SK-MEL-5 (cell line): Measurements from ENCODE around the gene MRPS27. TPM values are rescaled to one million over a fixed set of nuclear protein-coding genes. Genes with fewer than 3 reads are reported as not detected.
A peak's percentile ranks its signal among the peaks of the same experiment; 100 is the strongest.

Source experiments
- DNase-seq: peaks from one replicate; pipeline ENCODE4 v3.0.0-alpha.2; 2016; ENCODE audit warnings: low read depth, low spot score
- in situ Hi-C: cut with HindIII; loops from 2 replicates; pipeline ENCODE4 v1.10.0; 2016; ENCODE audit warnings: low sequenced_read_pairs, high pct_unique_total_duplicates, low pct_unique_long_range_greater_than_20kb
- total RNA-seq: library from RNA; depleted of rRNA; stranded (reverse); fragments of >200 nt; shearing (Covaris generic); gene quantifications from 2 replicates; pipeline ENCODE4 v1.2.3, GENCODE V29; 2014

Gene MRPS27
- total RNA-seq, 1 experiment from 2014 or later, result 134 TPM

DNA sequence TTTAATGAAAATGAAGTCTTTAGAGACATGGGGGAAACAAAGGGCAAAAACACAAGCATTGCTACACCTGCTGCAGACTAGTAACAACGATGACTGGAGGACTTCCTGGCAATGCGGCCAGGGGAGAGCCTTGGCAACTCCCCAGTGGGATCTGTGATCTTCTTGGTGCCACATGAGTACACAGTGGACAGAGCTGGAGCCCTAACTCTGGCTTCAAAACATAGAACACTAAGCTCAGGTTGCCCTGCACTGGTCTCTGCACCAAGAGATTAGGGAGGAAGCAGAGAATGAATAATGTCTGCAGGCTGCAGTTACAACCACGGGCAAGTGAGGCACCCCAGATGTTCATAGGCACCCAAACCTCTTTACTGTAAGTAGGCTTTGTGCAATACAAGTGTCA, 91.1 kb downstream of the MRPS27 start:
- DNase-seq, result no peak
- in situ Hi-C loops, result no loop called here

DNA sequence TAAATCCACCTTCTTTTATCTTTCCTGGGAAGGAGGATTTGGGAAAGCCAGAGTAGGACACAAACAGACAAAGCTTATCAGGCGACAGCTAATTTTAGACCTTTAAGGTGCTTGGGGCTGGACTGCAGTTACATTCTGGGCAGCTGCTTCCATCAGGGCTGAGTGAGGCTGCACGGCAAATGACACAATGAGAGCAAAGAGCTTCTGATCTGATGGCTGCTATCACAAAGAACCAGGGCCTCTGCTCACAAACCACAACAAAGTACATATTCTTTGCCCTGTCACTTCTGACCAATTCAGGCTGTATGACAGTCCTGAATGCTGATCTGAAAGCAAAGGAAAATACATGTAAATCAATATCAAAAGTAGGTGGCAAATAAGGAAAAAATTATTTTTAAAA, 93.1 kb downstream of the MRPS27 start:
- DNase-seq, result no peak
- in situ Hi-C loops, result no loop called here

- in situ Hi-C loops, result no loop called here
- DNase-seq, result no peak
Measured at GRCh38 chr5:72225741-72226140, 94.3 kb downstream of the MRPS27 start.

- in situ Hi-C loops, result no loop called here
- DNase-seq, result no peak
Measured at GRCh38 chr5:72224946-72225463, 95.0 kb downstream of the MRPS27 start.

- DNase-seq, result no peak
- in situ Hi-C loops, result no loop called here
Measured at GRCh38 chr5:72223371-72223770, 96.7 kb downstream of the MRPS27 start.

DNA sequence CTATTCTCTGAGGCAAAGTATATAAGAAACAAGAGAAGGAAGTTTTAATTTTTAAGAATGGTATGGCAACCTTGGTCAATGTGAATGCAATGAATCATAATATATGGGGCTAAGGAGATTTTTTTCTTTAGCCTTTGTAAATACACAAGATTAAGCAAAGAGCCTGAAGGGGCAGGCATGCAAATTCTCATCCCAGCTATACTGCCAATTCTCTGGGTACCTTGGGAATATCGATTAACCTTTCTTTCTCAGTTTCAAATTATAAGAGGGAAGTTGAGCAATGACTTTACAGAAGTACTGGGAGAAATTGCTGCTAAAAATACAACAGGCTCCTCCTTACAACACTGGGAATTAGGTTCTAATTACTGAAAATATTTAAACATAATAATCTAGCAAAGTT, 97.5 kb downstream of the MRPS27 start:
- no peak for DNase-seq
- in situ Hi-C loops, result no loop called here

GRCh38 chr5:72221541-72221940, 98.5 kb downstream of the MRPS27 start:
- DNase-seq, result no peak
- in situ Hi-C loops, result no loop called here

DNA sequence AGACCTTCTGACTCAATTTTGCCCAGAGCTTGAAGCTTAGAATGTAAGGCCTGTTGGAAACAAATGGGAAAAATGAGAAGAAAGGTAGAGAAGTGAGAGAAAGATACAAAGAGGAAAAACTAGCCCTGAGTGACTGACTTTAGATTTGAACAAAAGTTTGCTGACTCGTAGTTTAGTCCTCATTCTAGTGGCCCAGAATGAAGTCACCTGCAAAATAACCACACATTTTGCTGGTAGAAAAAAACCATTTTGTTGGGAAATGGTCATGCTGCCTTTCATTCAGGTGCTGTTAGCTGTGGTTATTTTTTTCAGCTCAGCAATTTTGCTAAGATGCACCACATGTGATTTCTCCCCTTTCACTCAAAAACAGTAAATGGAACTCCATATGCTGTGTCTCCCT, 98.9 kb downstream of the MRPS27 start:
- in situ Hi-C loops, result no loop called here
- no peak for DNase-seq

- DNase-seq, result no peak
- in situ Hi-C loops, result no loop called here
Measured at GRCh38 chr5:72216756-72217155, 103.3 kb downstream of the MRPS27 start.

DNA sequence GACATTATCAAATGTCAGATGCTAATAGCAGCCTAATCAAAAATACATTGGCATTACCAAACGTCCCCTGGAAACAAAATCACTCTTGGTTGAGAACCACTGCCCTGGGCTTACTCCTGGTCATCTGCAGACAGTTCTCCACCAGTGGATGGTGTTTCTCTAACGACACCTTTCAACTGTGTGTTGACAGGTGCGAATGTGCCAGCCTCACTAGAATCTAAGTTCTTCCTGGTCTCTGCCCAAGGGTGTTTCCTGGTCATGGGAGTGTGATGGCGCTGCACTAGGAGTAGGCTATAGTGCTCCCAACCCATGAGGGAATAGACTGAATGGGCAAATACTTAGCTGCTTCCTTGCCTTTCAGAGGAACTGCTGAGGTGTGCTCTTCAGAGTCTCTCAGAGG, 105.9 kb downstream of the MRPS27 start:
- in situ Hi-C loops, result no loop called here
- DNase-seq, result no peak

DNA sequence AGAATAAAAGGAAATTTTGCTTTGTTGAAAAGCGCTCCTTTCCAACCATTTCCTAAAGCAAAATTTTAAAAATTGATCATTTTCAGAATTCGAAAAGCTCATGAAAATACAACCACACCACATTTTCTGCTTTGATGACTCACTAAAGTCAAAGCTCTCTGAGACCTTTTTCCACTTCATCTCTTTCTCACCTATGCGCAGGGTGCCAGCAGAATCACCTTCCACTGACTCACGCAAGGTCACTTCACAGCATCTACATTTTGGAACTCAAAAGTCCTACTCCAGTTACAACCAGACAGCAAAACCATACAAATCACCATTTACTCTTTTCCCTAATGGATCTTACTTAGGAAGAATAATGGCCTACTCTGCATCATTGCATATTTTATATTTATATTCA, 106.6 kb downstream of the MRPS27 start:
- in situ Hi-C loops, result no loop called here
- no peak for DNase-seq

- DNase-seq, result no peak
- in situ Hi-C loops, result no loop called here
Measured at GRCh38 chr5:72212171-72212570, 107.9 kb downstream of the MRPS27 start.

DNA sequence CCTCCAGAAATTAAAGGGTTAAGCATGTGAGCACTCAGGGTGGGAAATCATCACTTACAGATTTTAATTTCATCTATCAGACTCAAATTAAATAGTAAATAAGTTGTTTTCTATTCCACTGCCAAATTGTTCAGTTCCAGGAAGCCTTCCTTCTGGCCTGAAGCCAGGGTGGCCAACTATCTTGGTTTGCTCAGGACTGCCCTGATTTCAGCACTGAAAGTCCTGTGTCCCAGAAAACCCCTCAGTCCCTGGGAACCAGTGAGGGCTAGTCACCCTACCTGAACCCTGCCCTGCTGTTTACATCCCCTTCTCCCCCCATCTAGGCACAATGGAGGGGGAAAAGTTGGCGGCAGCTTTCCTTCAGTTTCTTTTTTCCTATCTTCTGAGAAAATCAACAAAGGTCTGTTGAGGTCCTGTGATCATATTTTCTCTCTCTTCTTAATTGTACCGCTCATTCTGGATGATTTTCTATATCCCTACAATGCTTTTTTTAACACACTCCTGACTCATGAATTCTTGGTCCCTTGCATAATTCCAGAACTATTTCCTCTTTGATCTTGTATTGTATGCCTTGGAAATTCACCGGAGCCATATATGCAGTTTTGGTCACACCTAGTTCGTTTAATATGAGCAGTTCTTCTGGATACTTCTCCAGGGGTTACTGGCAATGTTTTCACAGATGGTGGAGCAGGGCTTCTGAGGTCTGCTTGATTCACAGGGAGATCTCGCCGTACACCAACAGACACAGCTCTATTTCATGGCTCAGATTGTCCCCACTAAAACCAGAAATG, 109.0 kb downstream of the MRPS27 start:
- no peak for DNase-seq
- in situ Hi-C loops, result no loop called here

GRCh38 chr5:72209147-72210115, 110.6 kb downstream of the MRPS27 start:
- in situ Hi-C loops, result no loop called here
- no peak for DNase-seq

DNA sequence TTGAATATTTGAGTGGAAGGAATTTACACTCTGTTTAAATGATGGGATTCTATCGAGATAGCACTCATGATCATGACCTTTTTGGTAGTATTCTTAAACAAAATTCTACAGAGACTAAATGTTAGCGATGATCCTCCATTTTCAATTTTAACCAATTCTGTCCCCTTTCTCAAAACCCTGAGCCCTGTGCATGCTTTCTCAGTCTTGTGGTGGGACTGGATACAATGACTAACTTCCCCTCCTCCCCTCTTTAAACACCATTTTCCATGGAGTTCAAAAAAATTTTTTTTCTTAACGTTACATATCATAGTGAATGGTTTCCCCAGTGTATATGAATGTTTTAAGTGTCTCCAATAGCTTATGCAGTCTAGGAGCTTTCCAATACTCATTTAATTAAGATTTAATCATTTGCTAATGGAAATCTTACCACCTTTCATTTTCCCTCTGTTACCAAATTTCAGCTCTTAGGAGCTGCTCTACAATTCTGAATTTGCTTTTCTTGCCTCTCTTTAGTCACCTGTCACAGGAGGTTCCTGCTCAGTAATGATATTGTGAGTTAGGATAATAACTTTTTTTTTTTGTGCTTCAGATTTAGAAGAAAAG, 111.6 kb downstream of the MRPS27 start:
- no peak for DNase-seq
- in situ Hi-C loops, result no loop called here

GRCh38 chr5:72206994-72207393, 113.0 kb downstream of the MRPS27 start:
- peak; percentile 44 for DNase-seq
- in situ Hi-C loops, result no loop called here

- in situ Hi-C loops, result no loop called here
- no peak for DNase-seq
Measured at GRCh38 chr5:72206160-72206559, 113.9 kb downstream of the MRPS27 start.

- DNase-seq, result no peak
- in situ Hi-C loops, result no loop called here
Measured at GRCh38 chr5:72205431-72206009, 114.5 kb downstream of the MRPS27 start.
